DND-41 (cell line): ENCODE data around the gene GAN.
"Not testable (repeated sequence)": the region's sequence is repeated elsewhere in the genome, so short reads cannot be mapped to it uniquely, and the experiment has no call there.

Source experiments
- EZH2 ChIP-seq: IDR thresholded peaks from 3 replicates; pipeline ENCODE4 v1.6.1; 2012; ENCODE audit warnings: borderline replicate concordance, low read depth, mild to moderate bottlenecking, moderate library complexity, low read length, inconsistent platforms; ENCODE audit not compliant: severe bottlenecking
- TF ChIP-seq, protein P1 (sequence below): IDR thresholded peaks from 2 replicates; pipeline ENCODE4 v1.5.1; 2012; ENCODE audit warnings: borderline replicate concordance, low read length, moderate library complexity, mild to moderate bottlenecking; ENCODE audit not compliant: poor library complexity, severe bottlenecking; ENCODE audit errors: extremely low read depth

DNA sequence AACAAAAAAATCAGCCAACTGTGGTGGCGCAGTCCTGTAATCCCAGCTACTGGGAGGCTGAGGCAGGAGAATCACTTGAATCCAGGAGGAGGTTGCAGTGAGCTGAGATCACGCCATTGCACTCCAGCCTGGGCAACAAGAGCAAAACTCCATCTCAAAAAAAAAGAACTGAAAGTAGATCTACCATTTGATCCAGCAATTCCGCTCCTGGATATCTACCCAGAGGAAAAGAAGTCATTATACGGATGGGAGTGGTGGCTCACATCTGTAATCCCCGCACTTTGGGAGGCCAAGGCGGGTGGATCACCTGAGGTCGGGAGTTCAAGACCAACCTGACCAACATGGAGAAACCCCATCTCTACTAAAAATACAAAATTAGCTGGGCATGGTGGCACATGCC lies 107.4 kb downstream of the GAN start:
- TF ChIP-seq, protein P1, sequence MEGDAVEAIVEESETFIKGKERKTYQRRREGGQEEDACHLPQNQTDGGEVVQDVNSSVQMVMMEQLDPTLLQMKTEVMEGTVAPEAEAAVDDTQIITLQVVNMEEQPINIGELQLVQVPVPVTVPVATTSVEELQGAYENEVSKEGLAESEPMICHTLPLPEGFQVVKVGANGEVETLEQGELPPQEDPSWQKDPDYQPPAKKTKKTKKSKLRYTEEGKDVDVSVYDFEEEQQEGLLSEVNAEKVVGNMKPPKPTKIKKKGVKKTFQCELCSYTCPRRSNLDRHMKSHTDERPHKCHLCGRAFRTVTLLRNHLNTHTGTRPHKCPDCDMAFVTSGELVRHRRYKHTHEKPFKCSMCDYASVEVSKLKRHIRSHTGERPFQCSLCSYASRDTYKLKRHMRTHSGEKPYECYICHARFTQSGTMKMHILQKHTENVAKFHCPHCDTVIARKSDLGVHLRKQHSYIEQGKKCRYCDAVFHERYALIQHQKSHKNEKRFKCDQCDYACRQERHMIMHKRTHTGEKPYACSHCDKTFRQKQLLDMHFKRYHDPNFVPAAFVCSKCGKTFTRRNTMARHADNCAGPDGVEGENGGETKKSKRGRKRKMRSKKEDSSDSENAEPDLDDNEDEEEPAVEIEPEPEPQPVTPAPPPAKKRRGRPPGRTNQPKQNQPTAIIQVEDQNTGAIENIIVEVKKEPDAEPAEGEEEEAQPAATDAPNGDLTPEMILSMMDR: not testable (repeated sequence)
- TF ChIP-seq EZH2: not testable (repeated sequence)
